GM12878 (cell line): ENCODE data around the gene ADGRV1. TPM values are rescaled to one million over a fixed set of nuclear protein-coding genes. Genes with fewer than 3 reads are reported as not detected.

Experiments used
- ATAC-seq: fragments of 200-7000 bp; cut with Tn5 transposase; 3 replicates; pipeline ENCODE4 v1.9.1; 2020; ENCODE audit warnings: mild to moderate bottlenecking, moderate library complexity
- BruUV-seq: library from RNA; stranded (reverse); fragments of 400-500 nt; replicated peaks from 2 replicates; lab custom pipeline; 2021; lab: Mats Ljungman, UMichigan
- CTCF ChIA-PET: fragments of 300-600 bp; sonication (Branson Sonifier 250); formaldehyde crosslinking; extraction: SDS; loops from one replicate; lab custom pipeline; 2021; ENCODE audit warnings: inconsistent platforms; lab: Yijun Ruan, JAX
- POLR2A ChIA-PET: fragments of 350-600 bp; formaldehyde crosslinking; extraction: SDS; loops from one replicate; lab custom pipeline; 2021; ENCODE audit warnings: inconsistent platforms; lab: Charles Lee
- RAD21 ChIA-PET: fragments of 300-600 bp; sonication (Branson Sonifier 250); formaldehyde crosslinking; loops from one replicate; lab custom pipeline; 2023; ENCODE audit warnings: antibody characterized with exemption; ENCODE audit not compliant: unreplicated experiment; lab: Charles Lee
- SMC1A ChIA-PET: fragments of 300-600 bp; sonication (Branson Sonifier 250); formaldehyde crosslinking; loops from one replicate; lab custom pipeline; 2023; ENCODE audit not compliant: unreplicated experiment, uncharacterized antibody; lab: Charles Lee
- DNase-seq: peaks from one replicate; pipeline ENCODE4 v3.0.0-alpha.2; 2011; ENCODE audit warnings: low read depth, low spot score
- FAIRE-seq: peaks from 3 replicates; lab custom pipeline; 2011; peaks lifted over from hg19 to GRCh38; lab: Jason Lieb, UNC
- H2AFZ ChIP-seq: 2 replicates; pipeline ENCODE4 v1.6.0; 2011; ENCODE audit warnings: low read depth, low read length, control low read depth; ENCODE audit not compliant: control insufficient read depth
- H3K27ac ChIP-seq: 2 replicates; pipeline ENCODE4 v1.5.1; 2011; ENCODE audit warnings: control low read depth; ENCODE audit not compliant: control insufficient read depth, insufficient read depth
- H3K27me3 ChIP-seq, 2 experiments: replicated peaks in 1 of 2; 2 replicates each; pipeline versions ENCODE4 v1.6.0 to v1.6.1; 2011; ENCODE audit warnings: low read length in 1 of 2; ENCODE audit not compliant: control insufficient read depth in 2 of 2, insufficient read depth in 2 of 2
- H3K36me3 ChIP-seq, 2 experiments: 2 replicates each; pipeline ENCODE4 v1.5.1; 2011; ENCODE audit warnings: low read length in 1 of 2; ENCODE audit not compliant: control insufficient read depth in 2 of 2, insufficient read depth in 2 of 2
- H3K4me1 ChIP-seq: 2 replicates; pipeline ENCODE4 v1.6.1; 2011; ENCODE audit warnings: mild to moderate bottlenecking, low read length, moderate library complexity, mixed read lengths; ENCODE audit not compliant: control insufficient read depth, insufficient read depth
- H3K4me2 ChIP-seq: 2 replicates; pipeline ENCODE4 v1.6.0; 2011; ENCODE audit warnings: control low read depth; ENCODE audit not compliant: control insufficient read depth, insufficient read depth
- H3K4me3 ChIP-seq: fragments of 200-600 bp; sonication (generic); 2 replicates; pipeline ENCODE4 v1.5.1; 2016
- H3K79me2 ChIP-seq: 2 replicates; pipeline ENCODE4 v1.6.0; 2011; ENCODE audit warnings: low read length; ENCODE audit not compliant: control insufficient read depth, insufficient read depth
- H3K9ac ChIP-seq: 2 replicates; pipeline ENCODE4 v1.8.0; 2011; ENCODE audit warnings: low read length, control low read depth, mixed read lengths; ENCODE audit not compliant: control insufficient read depth, insufficient read depth
- H3K9me3 ChIP-seq: replicated peaks from 3 replicates; pipeline ENCODE4 v1.5.1; 2011; ENCODE audit warnings: mild to moderate bottlenecking, low read length; ENCODE audit not compliant: control insufficient read depth, insufficient read depth
- H4K20me1 ChIP-seq: 2 replicates; pipeline ENCODE4 v1.6.0; 2011; ENCODE audit not compliant: control insufficient read depth, insufficient read depth
- BRCA1 ChIP-seq: IDR thresholded peaks from 2 replicates; pipeline ENCODE4 v1.6.1; 2011; ENCODE audit warnings: low read depth, low read length, improper control_type of control experiment
- CHD4 ChIP-seq: fragments of 200-600 bp; sonication (generic); IDR thresholded peaks from 2 replicates; pipeline ENCODE4 v1.6.1; 2016; ENCODE audit warnings: mild to moderate bottlenecking
- HDAC6 ChIP-seq: fragments of 200-600 bp; sonication (generic); IDR thresholded peaks from one replicate; pipeline ENCODE4 v1.8.0; 2017; ENCODE audit warnings: antibody characterized with exemption; ENCODE audit not compliant: unreplicated experiment
- IRF4 ChIP-seq: IDR thresholded peaks from 2 replicates; pipeline ENCODE4 v1.6.1; 2011; ENCODE audit warnings: low read depth, low read length
- JUNB ChIP-seq: IDR thresholded peaks from 2 replicates; pipeline ENCODE4 v1.6.1; 2016; ENCODE audit warnings: antibody characterized with exemption, mild to moderate bottlenecking
- KLF5 ChIP-seq: fragments of 450-650 bp; IDR thresholded peaks from 2 replicates; pipeline ENCODE4 v1.6.1; 2014; ENCODE audit warnings: mild to moderate bottlenecking; ENCODE audit not compliant: partially characterized antibody
- MXI1 ChIP-seq: fragments of 150-350 bp; IDR thresholded peaks from 2 replicates; pipeline ENCODE4 v1.6.1; 2011; ENCODE audit warnings: low read depth, mild to moderate bottlenecking, inconsistent platforms, low read length, improper control_type of control experiment
- NR2F1 ChIP-seq: fragments of 450-650 bp; conservative IDR thresholded peaks from 2 replicates; pipeline ENCODE4 v1.6.1; 2017; ENCODE audit warnings: mild to moderate bottlenecking
- RAD21 ChIP-seq: IDR thresholded peaks from 2 replicates; pipeline ENCODE4 v1.6.1; 2011; ENCODE audit warnings: mild to moderate bottlenecking, low read depth, low read length, moderate library complexity; ENCODE audit not compliant: insufficient read depth
- RELA ChIP-seq: fragments of 450-650 bp; IDR thresholded peaks from 2 replicates; pipeline ENCODE4 v1.8.0; 2014; ENCODE audit warnings: borderline replicate concordance; ENCODE audit not compliant: partially characterized antibody
- RUNX3 ChIP-seq: IDR thresholded peaks from 2 replicates; pipeline ENCODE4 v1.6.1; 2012; ENCODE audit warnings: low read length, inconsistent platforms
- TCF12 ChIP-seq: IDR thresholded peaks from 2 replicates; pipeline ENCODE4 v1.6.1; 2011; ENCODE audit warnings: low read depth, mild to moderate bottlenecking, low read length
- ZBED1 ChIP-seq: IDR thresholded peaks from 2 replicates; pipeline ENCODE4 v1.6.1; 2016; ENCODE audit warnings: borderline replicate concordance
- ZNF274 ChIP-seq: IDR thresholded peaks from one replicate; pipeline ENCODE4 v1.8.0; 2011; ENCODE audit not compliant: insufficient read length, insufficient read depth
- ZNF384 ChIP-seq: IDR thresholded peaks from 2 replicates; pipeline ENCODE4 v1.6.1; 2012; ENCODE audit warnings: low read depth, mild to moderate bottlenecking, low read length, improper control_type of control experiment, borderline replicate concordance
- WGBS: methylation state at CpG from one replicate; pipeline ENCODE4 v1.1.6; 2016; ENCODE audit warnings: low lambda C conversion rate; ENCODE audit not compliant: insufficient replicate concordance, insufficient coverage; ENCODE audit errors: missing lambda C conversion rate; 5-methylcytosine and 5-hydroxymethylcytosine counted together
- in situ Hi-C: fragments of 300-500 bp; cut with MboI; formaldehyde crosslinking; loops from 9 replicates; pipeline ENCODE4 v1.14.3; 2018; ENCODE audit warnings: mixed read lengths
- intact Hi-C: fragments of 100-400 bp; cut with micrococcal nuclease; formaldehyde crosslinking; loops from one replicate; pipeline ENCODE4 v1.14.2; 2022; ENCODE audit not compliant: unreplicated experiment
- polyA plus RNA-seq, 11 experiments: library from polyadenylated mRNA; depleted of rRNA in 4 of 11; unstranded in 6 of 11; stranded (reverse) in 5 of 11; fragments of >200 nt; fragmentation: Nextera tagmentation in 4 of 11; fragmentation: Illumina TruSeq in 1 of 11; extraction: Ambion mirVana in 4 of 11; extraction: Trizol in 1 of 11; gene quantifications; 1 replicate in 1 of 11; 2 replicates in 10 of 11; pipeline versions ENCODE4 v1.2.1 to v1.2.3, GENCODE V29; 2011 to 2016; ENCODE audit warnings: inconsistent platforms in 2 of 11, missing spikeins in 2 of 11, low read depth in 1 of 11
- total RNA-seq, 4 experiments: library from RNA; depleted of rRNA in 3 of 4; stranded (reverse); fragments of >200 nt in 3 of 4; fragmentation: Illumina TruSeq in 1 of 4; extraction: Trizol in 1 of 4; gene quantifications; 2 replicates each; pipeline versions ENCODE4 v1.2.1 to v1.2.3, GENCODE V29; 2013 to 2021
- TF ChIP-seq, protein P1 (sequence below): fragments of 450-650 bp; IDR thresholded peaks from 2 replicates; pipeline ENCODE4 v1.6.1; 2017; ENCODE audit warnings: mild to moderate bottlenecking, moderate library complexity
- TF ChIP-seq, protein P2 (sequence below): fragments of 450-650 bp; IDR thresholded peaks from 2 replicates; pipeline ENCODE4 v1.6.1; 2017; ENCODE audit warnings: borderline replicate concordance
- TF ChIP-seq, protein P3 (sequence below): fragments of 450-650 bp; IDR thresholded peaks from 2 replicates; pipeline ENCODE4 v1.6.1; 2016; ENCODE audit warnings: mild to moderate bottlenecking
- TF ChIP-seq, protein P4 (sequence below): IDR thresholded peaks from 2 replicates; pipeline ENCODE4 v1.6.1; 2011; ENCODE audit warnings: low read depth, mild to moderate bottlenecking, low read length, moderate library complexity, borderline replicate concordance; ENCODE audit errors: extremely low read depth

Gene ADGRV1
- total and polyA plus RNA-seq, 10 of the 15 experiments (the other 5 are each of a cell fraction or from before 2014, with no cell fraction given) = 0.04 to 8.1 (median 0.16) TPM; not detected in 1

DNA sequence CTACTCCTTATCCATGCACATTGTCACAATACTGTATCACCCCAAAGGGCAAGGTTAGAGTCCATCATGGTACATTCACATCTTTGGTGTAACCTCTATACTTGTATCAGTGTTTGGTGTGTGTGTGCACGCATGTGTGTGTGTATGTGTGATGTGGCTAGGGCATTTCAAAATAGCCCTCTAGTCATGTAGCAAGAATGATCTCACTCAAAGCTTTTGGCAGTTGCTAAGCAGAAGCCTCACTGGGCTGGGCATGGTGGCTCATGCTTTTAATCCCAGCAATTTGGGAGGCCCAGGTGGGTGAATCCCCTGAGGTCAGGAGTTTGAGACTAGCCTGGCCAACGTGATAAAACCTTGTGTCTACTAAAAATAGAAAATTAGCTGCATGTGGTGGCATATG, 245.3 kb downstream of the ADGRV1 start:
- H3K27me3 ChIP-seq = no peaks in the 10 kb centered on the region
- ChIA-PET POLR2A (no interaction called here), CTCF (interaction anchor here (1.2 to 2.0 kb wide), 3 partner anchors 11 to 616 kb away, joined by 3 to 13 read pairs (median 4); no protein-coding TSS in a partner anchor), RAD21 (interaction anchor here (2.8 kb wide), 1 partner anchor 616 kb away, joined by 10 read pairs; no protein-coding TSS in a partner anchor), SMC1A (interaction anchor here (0.7 to 1.8 kb wide), 2 partner anchors 167 to 615 kb away, joined by 3 to 12 read pairs; no protein-coding TSS in a partner anchor)
- no peak overlapping the region for H3K27ac ChIP-seq
- no TSS peak for BruUV-seq
- no peaks in the 10 kb centered on the region for H4K20me1 ChIP-seq
- no peaks in the 10 kb centered on the region for H3K4me1 ChIP-seq
- no peak overlapping the region for H2AFZ ChIP-seq
- no peak overlapping the region for H3K4me2 ChIP-seq
- H3K9me3 ChIP-seq = no peaks in the 10 kb centered on the region
- H3K4me3 ChIP-seq = no peak overlapping the region
- ATAC-seq (no peak), FAIRE-seq (no peak), DNase-seq (no peak)
- H3K36me3 ChIP-seq = no peaks in the 10 kb centered on the region
- intact Hi-C loops = loop anchor here (5.0 kb wide), 1 partner anchor 613 kb away; no protein-coding TSS in a partner anchor
- H3K9ac ChIP-seq = no peak overlapping the region
- 15% methylated on average over 2 of the region's 2 CpGs for WGBS
- in situ Hi-C loops = no loop called here
- H3K79me2 ChIP-seq = no peaks in the 10 kb centered on the region
- TF ChIP-seq KLF5 (no peak), BRCA1 (no peak), ZNF384 (no peak), CHD4 (no peak), ZBED1 (no peak), NR2F1 (no peak), ZNF274 (no peak), JUNB (no peak), RUNX3 (no peak), RAD21 (no peak), RELA (no peak), IRF4 (no peak), MXI1 (no peak), TCF12 (no peak), HDAC6 (no peak)
- TF ChIP-seq, protein P1, sequence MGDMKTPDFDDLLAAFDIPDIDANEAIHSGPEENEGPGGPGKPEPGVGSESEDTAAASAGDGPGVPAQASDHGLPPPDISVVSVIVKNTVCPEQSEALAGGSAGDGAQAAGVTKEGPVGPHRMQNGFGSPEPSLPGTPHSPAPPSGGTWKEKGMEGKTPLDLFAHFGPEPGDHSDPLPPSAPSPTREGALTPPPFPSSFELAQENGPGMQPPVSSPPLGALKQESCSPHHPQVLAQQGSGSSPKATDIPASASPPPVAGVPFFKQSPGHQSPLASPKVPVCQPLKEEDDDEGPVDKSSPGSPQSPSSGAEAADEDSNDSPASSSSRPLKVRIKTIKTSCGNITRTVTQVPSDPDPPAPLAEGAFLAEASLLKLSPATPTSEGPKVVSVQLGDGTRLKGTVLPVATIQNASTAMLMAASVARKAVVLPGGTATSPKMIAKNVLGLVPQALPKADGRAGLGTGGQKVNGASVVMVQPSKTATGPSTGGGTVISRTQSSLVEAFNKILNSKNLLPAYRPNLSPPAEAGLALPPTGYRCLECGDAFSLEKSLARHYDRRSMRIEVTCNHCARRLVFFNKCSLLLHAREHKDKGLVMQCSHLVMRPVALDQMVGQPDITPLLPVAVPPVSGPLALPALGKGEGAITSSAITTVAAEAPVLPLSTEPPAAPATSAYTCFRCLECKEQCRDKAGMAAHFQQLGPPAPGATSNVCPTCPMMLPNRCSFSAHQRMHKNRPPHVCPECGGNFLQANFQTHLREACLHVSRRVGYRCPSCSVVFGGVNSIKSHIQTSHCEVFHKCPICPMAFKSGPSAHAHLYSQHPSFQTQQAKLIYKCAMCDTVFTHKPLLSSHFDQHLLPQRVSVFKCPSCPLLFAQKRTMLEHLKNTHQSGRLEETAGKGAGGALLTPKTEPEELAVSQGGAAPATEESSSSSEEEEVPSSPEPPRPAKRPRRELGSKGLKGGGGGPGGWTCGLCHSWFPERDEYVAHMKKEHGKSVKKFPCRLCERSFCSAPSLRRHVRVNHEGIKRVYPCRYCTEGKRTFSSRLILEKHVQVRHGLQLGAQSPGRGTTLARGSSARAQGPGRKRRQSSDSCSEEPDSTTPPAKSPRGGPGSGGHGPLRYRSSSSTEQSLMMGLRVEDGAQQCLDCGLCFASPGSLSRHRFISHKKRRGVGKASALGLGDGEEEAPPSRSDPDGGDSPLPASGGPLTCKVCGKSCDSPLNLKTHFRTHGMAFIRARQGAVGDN = no peak
- TF ChIP-seq, protein P2, sequence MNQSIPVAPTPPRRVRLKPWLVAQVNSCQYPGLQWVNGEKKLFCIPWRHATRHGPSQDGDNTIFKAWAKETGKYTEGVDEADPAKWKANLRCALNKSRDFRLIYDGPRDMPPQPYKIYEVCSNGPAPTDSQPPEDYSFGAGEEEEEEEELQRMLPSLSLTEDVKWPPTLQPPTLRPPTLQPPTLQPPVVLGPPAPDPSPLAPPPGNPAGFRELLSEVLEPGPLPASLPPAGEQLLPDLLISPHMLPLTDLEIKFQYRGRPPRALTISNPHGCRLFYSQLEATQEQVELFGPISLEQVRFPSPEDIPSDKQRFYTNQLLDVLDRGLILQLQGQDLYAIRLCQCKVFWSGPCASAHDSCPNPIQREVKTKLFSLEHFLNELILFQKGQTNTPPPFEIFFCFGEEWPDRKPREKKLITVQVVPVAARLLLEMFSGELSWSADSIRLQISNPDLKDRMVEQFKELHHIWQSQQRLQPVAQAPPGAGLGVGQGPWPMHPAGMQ = no peak
- TF ChIP-seq, protein P3, sequence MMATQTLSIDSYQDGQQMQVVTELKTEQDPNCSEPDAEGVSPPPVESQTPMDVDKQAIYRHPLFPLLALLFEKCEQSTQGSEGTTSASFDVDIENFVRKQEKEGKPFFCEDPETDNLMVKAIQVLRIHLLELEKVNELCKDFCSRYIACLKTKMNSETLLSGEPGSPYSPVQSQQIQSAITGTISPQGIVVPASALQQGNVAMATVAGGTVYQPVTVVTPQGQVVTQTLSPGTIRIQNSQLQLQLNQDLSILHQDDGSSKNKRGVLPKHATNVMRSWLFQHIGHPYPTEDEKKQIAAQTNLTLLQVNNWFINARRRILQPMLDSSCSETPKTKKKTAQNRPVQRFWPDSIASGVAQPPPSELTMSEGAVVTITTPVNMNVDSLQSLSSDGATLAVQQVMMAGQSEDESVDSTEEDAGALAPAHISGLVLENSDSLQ = no peak
- TF ChIP-seq, protein P4, sequence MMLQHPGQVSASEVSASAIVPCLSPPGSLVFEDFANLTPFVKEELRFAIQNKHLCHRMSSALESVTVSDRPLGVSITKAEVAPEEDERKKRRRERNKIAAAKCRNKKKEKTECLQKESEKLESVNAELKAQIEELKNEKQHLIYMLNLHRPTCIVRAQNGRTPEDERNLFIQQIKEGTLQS = no peak
